ENCODE data around the gene GOLGA7B. TPM values are rescaled to one million over a fixed set of nuclear protein-coding genes. Genes with fewer than 3 reads are reported as not detected.
"Not testable (repeated sequence)": the region's sequence is repeated elsewhere in the genome, so short reads cannot be mapped to it uniquely, and the experiment has no call there.

The GOLGA7B gene
- polyA plus RNA-seq, 5 donors, result 0.14 to 0.55 (median 0.34) TPM

- DNase-seq, result no peak
Measured at GRCh38 chr10:97831259-97831658, 18.4 kb upstream of the GOLGA7B start.

DNA sequence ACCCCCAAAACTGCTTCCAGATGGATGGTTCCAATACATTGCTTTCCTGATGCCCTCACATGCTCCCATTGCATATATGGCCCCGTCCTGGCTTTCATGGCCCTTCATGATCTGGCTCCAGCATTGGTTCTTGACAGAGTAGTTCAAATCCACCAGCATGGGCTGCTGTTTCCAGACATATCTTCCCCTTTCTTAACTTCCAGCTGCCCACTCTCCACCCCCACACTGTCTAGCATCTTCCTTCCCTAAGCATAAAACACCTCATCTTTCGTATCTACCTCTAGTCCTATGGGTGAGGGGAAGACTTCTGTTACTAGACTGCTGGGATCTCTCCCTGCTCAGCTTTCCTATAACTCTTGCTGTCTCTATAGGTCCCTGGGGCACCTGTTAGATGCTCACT is 13.2 kb upstream of the GOLGA7B start:
- no peak for DNase-seq

- no peak for DNase-seq
Measured at GRCh38 chr10:97838091-97838490, 11.6 kb upstream of the GOLGA7B start.

DNA sequence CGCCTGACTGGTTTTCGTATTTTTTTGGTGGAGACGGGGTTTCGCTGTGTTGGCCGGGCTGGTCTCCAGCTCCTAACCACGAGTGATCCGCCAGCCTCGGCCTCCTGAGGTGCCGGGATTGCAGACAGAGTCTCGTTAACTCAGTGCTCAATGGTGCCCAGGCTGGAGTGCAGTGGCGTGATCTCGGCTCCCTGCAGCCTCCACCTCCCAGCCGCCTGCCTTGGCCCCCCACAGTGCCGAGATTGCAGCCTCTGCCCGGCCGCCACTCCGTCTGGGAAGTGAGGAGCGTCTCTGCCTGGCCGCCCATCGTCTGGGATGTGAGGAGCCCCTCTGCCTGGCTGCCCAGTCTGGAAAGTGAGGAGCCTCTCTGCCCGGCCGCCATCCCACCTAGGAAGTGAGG is 8.5 kb upstream of the GOLGA7B start:
- not testable (repeated sequence) for DNase-seq

DNA sequence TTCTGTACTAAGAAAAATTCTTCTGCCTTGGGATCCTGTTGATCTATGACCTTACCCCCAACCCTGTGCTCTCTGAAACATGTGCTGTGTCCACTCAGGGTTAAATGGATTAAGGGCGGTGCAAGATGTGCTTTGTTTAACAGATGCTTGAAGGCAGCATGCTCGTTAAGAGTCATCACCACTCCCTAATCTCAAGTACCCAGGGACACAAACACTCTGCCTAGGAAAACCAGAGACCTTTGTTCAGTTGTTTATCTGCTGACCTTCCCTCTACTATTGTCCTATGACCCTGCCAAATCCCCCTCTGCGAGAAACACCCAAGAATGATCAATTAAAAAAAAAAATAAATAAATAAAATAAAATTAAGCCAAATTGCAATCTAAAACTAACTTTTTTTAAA is 7.5 kb upstream of the GOLGA7B start:
- not testable (repeated sequence) for DNase-seq

DNA sequence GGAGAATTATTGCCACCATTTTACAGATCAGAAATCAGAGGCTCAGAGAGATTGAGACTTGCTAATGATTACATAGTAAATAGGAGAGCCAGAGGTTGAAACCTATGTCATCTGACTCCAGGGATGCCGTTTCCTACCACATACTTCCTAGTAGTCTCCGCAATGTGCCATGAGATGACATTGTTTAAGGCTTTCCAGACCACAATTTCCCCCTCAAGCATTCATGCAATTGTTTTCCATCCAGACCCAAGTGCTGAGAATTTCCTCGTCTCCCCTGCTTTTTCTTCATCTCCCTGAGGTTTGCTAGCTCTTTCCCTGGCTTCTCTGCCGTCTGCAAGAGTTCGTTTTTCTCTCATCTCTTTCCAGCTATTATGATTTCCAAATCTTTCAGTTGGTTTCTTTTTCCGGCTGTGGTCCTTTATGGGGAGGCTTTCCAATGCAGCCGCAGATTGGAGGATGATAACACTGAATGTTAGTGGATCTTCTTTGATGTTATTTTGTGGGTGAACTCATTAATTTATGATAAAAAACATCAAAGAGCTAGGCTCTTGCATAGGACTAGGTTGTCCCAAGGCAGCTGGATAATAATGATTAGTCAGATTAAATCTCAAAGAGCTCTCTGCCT is 6.9 kb upstream of the GOLGA7B start:
- no peak for DNase-seq

GRCh38 chr10:97843281-97843671 is 6.4 kb upstream of the GOLGA7B start:
- no peak for DNase-seq

- DNase-seq, result not testable (repeated sequence)
Measured at GRCh38 chr10:97843972-97844371, 5.7 kb upstream of the GOLGA7B start.

DNA sequence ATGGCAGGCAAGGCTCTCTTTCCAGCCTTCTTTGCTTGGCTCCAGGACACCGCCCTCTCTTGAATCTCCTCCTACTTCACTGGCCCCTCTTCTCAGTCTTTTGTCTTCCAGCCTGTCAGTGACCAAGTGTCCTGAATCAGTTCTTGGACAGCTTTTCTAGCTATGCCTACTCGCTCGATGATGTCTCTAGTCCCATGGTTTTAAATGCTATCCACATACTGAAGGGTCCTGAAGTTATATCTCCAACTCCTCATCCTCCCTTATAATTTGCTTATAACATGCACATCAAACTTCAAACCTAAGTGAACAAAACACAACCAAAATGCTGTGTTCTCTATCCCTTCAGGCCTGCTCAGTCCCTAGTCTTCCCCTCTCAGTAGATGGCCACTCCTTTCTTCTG is 5.0 kb upstream of the GOLGA7B start:
- DNase-seq, result no peak

GRCh38 chr10:97849103-97849686 is 448 bp upstream of the GOLGA7B start:
- no peak for DNase-seq

GRCh38 chr10:97850446-97850845 is 803 bp downstream of the GOLGA7B start:
- DNase-seq, result no peak

GRCh38 chr10:97851341-97852001 is 1.8 kb downstream of the GOLGA7B start:
- DNase-seq, result no peak

GRCh38 chr10:97852277-97852676 is 2.6 kb downstream of the GOLGA7B start:
- no peak for DNase-seq

GRCh38 chr10:97852840-97853405 is 3.3 kb downstream of the GOLGA7B start:
- DNase-seq, result no peak

- DNase-seq, result no peak
Measured at GRCh38 chr10:97854743-97855142, 5.1 kb downstream of the GOLGA7B start.

DNA sequence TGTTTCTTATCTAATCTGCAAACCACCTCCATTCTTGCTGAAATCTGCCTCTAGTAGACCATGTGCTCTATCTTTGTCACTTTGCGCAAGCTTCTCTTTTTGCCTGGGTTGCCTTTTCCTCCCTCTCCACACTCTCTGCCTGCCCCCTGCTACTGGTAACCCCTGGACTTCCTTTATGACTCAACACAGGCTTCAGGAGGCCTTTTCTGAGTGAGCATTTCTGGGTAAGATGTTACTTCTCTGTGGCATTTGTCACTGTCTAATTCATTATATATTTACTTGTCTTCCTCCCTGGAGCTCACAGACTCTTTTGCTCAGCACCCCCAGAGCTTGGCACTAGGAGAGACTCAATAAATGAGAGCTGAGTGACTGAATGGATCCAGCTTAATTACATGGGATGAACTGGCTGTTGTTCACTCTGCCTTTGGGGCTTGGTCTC is 8.4 kb downstream of the GOLGA7B start:
- DNase-seq, result no peak

- DNase-seq, result no peak
Measured at GRCh38 chr10:97861097-97861750, 11.6 kb downstream of the GOLGA7B start.

DNA sequence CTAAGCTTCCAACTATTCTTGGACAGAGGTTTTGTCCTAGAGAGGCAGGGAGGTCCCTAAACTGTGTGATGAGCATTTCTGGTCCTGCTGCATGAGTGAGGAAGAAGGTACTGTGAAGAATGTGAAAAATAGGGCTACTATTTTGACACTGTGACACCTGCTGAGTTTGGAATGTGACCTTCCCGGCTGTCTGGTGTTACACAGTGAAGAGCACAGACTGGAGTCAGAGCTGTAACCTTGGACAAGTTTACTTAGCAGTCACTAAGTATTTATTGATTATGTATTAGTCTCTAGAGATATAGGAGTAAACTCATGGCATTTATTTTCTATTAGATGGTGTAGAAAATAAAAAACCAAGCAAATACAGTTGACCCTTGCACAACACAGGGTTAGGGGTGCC is 12.3 kb downstream of the GOLGA7B start:
- DNase-seq, result no peak

GRCh38 chr10:97863808-97864207 is 14.2 kb downstream of the GOLGA7B start:
- no peak for DNase-seq

GRCh38 chr10:97865488-97865887 is 15.8 kb downstream of the GOLGA7B start:
- no peak for DNase-seq

DNA sequence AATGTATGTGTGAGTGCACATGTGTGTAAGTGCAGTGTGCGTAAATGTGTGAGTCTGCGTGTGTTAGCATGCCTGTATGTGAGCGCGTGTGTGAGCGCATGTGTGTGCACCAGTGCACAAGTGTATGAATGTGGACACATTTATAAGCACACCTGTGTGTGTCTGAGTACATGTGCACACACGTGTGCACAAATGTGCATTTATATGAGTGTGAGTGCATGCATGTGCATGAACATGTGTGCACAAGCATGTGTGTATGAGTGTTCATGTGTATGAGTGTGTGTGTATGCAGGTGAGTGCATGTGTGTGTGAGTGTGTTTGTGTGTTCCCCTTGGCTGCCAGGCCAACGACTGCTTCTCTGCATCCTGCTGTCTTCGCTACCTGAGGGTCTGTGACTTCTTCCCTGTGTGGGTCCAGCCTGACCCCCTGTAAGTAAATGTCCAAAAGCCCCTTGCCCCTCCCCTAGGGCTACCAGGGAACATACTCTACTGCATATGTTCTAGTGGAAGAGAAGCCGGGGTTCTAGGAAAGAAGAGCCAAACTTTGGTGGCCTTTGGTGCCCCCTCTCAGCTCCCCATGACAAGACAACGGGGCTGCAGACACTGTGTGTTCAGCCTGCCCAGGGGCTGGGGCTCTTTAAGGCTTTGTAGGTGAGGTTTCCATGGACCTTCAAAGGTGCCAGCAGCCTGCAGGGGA is 17.0 kb downstream of the GOLGA7B start:
- no peak for DNase-seq
